Osteoblast (primary cell): Measurements from ENCODE around the gene SULF2. TPM values are rescaled to one million over a fixed set of nuclear protein-coding genes. Genes with fewer than 3 reads are reported as not detected.

ENCODE experiments used
- DNase-seq: peaks from one replicate; pipeline ENCODE4 v3.0.0; 2011; ENCODE audit warnings: low spot score, mixed read lengths; ENCODE audit not compliant: insufficient read length; ENCODE audit errors: missing footprints
- H2AFZ ChIP-seq: 2 replicates; pipeline ENCODE4 v1.6.0; 2011; ENCODE audit warnings: mild to moderate bottlenecking, low read length
- H3K27ac ChIP-seq: 2 replicates; pipeline ENCODE4 v1.5.1; 2011; ENCODE audit warnings: mild to moderate bottlenecking, low read depth, low read length, moderate library complexity
- H3K27me3 ChIP-seq: 2 replicates; pipeline ENCODE4 v1.6.0; 2012; ENCODE audit warnings: mild to moderate bottlenecking, control low read depth, inconsistent platforms, low read length, moderate library complexity; ENCODE audit not compliant: insufficient read depth
- H3K36me3 ChIP-seq: 2 replicates; pipeline ENCODE4 v1.5.1; 2011; ENCODE audit warnings: mild to moderate bottlenecking, low read length, control low read depth, moderate library complexity; ENCODE audit not compliant: insufficient read depth
- H3K4me1 ChIP-seq: 2 replicates; pipeline ENCODE4 v1.5.1; 2011; ENCODE audit warnings: mild to moderate bottlenecking, low read length, control low read depth, moderate library complexity; ENCODE audit not compliant: insufficient read depth
- H3K4me2 ChIP-seq: 2 replicates; pipeline ENCODE4 v1.6.0; 2011; ENCODE audit warnings: mild to moderate bottlenecking, low read length; ENCODE audit not compliant: insufficient read depth
- H3K4me3 ChIP-seq: fragments of 200-600 bp; sonication (generic); 3 replicates; pipeline ENCODE4 v1.5.1; 2012; ENCODE audit warnings: mild to moderate bottlenecking, low read length, inconsistent platforms; ENCODE audit not compliant: insufficient read depth
- H3K79me2 ChIP-seq: 2 replicates; pipeline ENCODE4 v1.6.0; 2012; ENCODE audit warnings: mild to moderate bottlenecking, low read length, control low read depth, inconsistent platforms; ENCODE audit not compliant: insufficient read depth
- H3K9me3 ChIP-seq: 2 replicates; pipeline ENCODE4 v1.5.1; 2011; ENCODE audit warnings: low read depth, low read length, control low read depth
- H4K20me1 ChIP-seq: 2 replicates; pipeline ENCODE4 v1.6.0; 2012; ENCODE audit warnings: mild to moderate bottlenecking, low read length, control low read depth; ENCODE audit not compliant: insufficient read depth
- total RNA-seq: library from RNA; depleted of rRNA; stranded (reverse); fragments of >200 nt; gene quantifications from 2 replicates; pipeline ENCODE4 v1.2.3, GENCODE V29; 2012
- TF ChIP-seq, protein P1 (sequence below): IDR thresholded peaks from 2 replicates; pipeline ENCODE4 v1.5.1; 2011; ENCODE audit warnings: mild to moderate bottlenecking, low read depth, low read length, moderate library complexity; ENCODE audit errors: extremely low read depth

The SULF2 gene
- total RNA-seq, 1 donor, result 102 TPM

DNA sequence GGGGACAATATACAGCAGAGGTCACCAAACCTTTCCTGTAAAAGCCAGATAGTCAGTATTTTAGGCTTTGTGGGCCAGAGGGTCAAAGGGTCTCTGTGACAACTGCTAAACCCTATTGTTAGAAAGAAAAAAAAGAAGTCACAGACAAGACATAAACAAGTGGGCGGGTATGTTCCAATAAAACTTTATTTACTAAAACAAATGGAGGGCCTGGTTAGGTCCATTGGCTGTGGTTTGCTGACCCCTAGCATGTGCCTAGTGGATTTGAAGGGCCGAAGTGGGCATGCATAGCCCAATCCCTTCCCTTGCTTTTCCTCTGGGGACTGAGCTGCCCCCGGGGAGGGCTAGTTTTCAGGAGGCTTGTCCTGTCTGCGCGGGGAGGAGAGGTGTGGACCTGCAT, 78.9 kb downstream of the SULF2 start:
- Histone ChIP-seq H3K4me1 (peaks cover 3% of the 10 kb centered on the region), H3K79me2 (no peaks in the 10 kb centered on the region), H3K27ac (no peak overlapping the region), H3K27me3 (no peaks in the 10 kb centered on the region), H3K4me3 (no peak overlapping the region), H4K20me1 (no peaks in the 10 kb centered on the region), H3K4me2 (no peak overlapping the region), H3K9me3 (no peaks in the 10 kb centered on the region), H2AFZ (no peak overlapping the region), H3K36me3 (no peaks in the 10 kb centered on the region)
- DNase-seq, result no peak
- TF ChIP-seq, protein P1, sequence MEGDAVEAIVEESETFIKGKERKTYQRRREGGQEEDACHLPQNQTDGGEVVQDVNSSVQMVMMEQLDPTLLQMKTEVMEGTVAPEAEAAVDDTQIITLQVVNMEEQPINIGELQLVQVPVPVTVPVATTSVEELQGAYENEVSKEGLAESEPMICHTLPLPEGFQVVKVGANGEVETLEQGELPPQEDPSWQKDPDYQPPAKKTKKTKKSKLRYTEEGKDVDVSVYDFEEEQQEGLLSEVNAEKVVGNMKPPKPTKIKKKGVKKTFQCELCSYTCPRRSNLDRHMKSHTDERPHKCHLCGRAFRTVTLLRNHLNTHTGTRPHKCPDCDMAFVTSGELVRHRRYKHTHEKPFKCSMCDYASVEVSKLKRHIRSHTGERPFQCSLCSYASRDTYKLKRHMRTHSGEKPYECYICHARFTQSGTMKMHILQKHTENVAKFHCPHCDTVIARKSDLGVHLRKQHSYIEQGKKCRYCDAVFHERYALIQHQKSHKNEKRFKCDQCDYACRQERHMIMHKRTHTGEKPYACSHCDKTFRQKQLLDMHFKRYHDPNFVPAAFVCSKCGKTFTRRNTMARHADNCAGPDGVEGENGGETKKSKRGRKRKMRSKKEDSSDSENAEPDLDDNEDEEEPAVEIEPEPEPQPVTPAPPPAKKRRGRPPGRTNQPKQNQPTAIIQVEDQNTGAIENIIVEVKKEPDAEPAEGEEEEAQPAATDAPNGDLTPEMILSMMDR, result no peak

DNA sequence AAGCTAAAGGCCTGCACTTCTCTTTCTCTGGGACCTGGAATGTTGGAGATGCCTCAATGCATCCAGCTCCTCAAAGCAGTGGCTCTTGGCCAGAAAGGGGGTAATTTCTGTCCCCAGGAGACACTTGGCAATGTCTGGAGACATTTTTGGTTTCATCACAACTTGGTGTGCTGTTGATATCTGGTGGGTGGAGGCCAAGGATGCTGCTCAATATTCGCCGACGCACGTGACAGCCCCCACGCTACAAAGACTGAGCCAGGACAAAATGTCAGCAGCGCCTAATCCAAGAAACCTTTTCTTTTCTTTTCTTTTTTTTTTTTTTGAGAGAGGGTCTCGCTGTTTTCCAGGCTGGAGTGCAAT, 79.8 kb downstream of the SULF2 start:
- Histone ChIP-seq H4K20me1 (no peaks in the 10 kb centered on the region), H3K79me2 (no peaks in the 10 kb centered on the region), H2AFZ (no peak overlapping the region), H3K27ac (no peak overlapping the region), H3K9me3 (no peaks in the 10 kb centered on the region), H3K36me3 (no peaks in the 10 kb centered on the region), H3K4me1 (peaks cover 3% of the 10 kb centered on the region), H3K4me2 (no peak overlapping the region), H3K4me3 (no peak overlapping the region), H3K27me3 (no peaks in the 10 kb centered on the region)
- TF ChIP-seq, protein P1, result no peak
- no peak for DNase-seq

DNA sequence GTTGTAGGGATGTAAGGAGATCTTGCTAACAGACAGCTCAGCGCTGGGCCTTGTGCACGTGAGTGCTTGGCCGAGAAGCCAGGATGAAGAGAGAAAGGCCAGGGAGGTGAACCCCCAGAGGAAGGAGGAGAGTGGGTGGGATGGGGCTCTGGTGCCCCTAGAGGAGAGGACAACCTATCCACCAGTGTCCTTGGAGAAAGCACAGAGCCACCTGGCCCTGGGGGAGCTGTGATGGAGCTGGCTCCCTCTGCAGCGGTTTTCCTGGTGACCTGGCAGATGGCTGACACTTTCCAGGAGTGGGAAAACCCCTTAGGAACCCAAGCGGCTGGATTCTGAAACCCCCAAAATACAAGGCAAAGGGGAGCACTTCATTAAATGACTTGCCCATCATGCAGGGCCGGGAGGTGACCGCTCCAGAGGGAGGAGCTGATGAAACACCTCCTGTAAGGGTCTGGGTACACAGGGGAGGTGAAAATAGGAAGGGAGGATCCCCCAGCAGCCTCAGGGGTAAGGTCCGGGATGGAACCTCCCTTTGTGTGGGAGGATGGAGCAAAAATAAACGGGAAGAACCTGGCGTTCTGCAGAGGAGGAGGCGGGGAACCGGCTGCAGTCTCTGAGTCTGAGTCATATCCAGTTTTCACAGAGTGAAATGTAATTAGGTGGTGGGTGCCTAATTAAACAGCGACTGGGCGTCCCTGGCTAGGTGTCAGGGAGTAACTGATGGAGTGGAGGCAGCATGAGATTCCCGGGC, 80.4 kb downstream of the SULF2 start:
- Histone ChIP-seq H3K79me2 (no peaks in the 10 kb centered on the region), H3K4me1 (peaks cover 3% of the 10 kb centered on the region), H4K20me1 (no peaks in the 10 kb centered on the region), H3K27me3 (no peaks in the 10 kb centered on the region), H3K9me3 (no peaks in the 10 kb centered on the region), H3K27ac (no peak overlapping the region), H3K36me3 (no peaks in the 10 kb centered on the region), H2AFZ (no peak overlapping the region), H3K4me2 (no peak overlapping the region), H3K4me3 (no peak overlapping the region)
- TF ChIP-seq, protein P1, result no peak
- DNase-seq, result no peak

DNA sequence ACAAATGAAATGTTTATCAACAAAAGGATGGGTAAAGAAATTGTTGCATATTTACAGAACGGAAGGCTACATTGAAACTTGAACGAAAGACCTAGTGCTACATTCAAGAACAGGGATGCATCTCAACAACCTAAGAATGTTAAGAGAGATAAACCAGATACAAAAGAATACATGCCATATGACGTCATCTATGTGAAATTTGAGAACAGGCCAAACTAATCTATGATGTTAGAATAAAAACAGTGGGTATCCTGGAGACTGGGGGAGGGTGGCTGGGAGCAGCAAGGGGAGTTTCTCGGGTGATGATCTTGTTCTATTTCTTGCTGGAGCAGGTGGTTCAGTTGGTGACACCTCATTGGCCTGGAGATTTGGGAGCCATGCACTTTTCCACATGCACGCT, 81.5 kb downstream of the SULF2 start:
- Histone ChIP-seq H3K27ac (no peak overlapping the region), H3K4me1 (peaks cover 3% of the 10 kb centered on the region), H3K36me3 (no peaks in the 10 kb centered on the region), H3K4me2 (no peak overlapping the region), H4K20me1 (no peaks in the 10 kb centered on the region), H3K9me3 (no peaks in the 10 kb centered on the region), H3K4me3 (no peak overlapping the region), H2AFZ (no peak overlapping the region), H3K79me2 (no peaks in the 10 kb centered on the region), H3K27me3 (no peaks in the 10 kb centered on the region)
- DNase-seq, result no peak
- TF ChIP-seq, protein P1, result no peak
